Measurements from ENCODE around the gene PITPNM1.
A peak's percentile ranks its signal among the peaks of the same experiment; 100 is the strongest.

Gene PITPNM1

DNA sequence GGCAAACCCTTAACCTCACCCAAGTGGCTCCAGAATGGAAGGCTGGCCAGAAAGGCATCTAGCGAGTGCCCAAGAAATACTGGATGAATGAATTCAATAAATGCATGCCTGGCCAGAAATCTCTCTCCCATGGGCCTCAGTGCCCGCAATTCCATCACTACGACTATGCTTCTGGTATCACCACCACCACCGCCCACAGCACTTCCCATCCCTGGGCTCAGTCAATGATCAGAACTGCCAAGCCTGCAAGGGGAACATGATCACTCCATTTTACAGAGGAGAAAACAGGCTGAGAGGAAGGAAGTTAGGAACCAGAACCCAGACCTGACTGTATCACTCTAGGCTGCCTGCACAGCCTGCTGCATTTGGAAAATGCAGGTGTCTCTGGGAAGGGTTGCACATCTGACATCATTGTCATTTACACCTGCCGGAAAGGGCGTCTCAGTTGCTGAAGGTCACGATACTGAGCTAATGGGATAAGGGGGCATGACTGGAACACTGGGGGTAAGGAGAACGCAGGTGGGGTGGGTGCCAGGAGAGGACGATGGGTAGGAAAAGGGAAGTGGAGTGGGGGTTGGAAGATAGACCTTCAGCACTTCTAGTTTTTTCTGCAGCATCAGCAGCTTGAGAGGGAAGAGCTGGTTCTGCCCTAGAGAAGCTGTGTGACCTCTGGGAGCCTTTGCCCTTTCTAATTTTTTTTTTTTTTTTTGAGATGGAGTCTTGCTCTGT lies 55.9 kb downstream of the PITPNM1 start:
- H3K9me3 ChIP-seq (ENCODE audit: control insufficient read depth, low read length), result no peaks in the 10 kb centered on the region
- peaks cover 3% of the 10 kb centered on the region for H3K27me3 ChIP-seq (ENCODE audit: control insufficient read depth, insufficient read depth, low read length)
- peaks cover 15% of the 10 kb centered on the region for H3K4me1 ChIP-seq (ENCODE audit: control insufficient read depth, insufficient read depth, low read length)
- H3K36me3 ChIP-seq (ENCODE audit: control insufficient read depth, insufficient read depth, low read length), result no peaks in the 10 kb centered on the region
- H3K9ac ChIP-seq (ENCODE audit: low read length), result no peak overlapping the region
- H3K4me3 ChIP-seq (ENCODE audit: low read length), result no peak overlapping the region

DNA sequence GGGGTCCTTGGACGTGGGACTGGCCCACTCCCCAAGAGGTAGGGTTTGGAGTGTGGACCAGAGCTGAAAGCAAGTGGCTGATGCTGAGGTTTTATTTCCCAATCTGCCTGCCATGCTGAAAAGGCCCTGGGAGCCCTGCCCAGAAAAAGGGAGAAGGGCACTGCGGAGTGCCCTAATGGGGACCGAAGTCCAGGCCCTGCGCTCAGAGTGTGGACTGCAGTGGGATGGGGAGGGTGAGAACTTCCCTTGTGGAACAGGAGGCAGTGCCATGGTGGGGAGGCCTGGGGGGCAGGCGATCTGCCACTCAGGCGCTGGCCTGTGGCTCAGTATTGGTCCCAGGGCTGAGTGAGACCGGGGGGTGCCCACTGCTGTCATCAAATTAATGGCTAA lies 56.9 kb downstream of the PITPNM1 start:
- Histone ChIP-seq H3K27me3 (ENCODE audit: control insufficient read depth, insufficient read depth, low read length) (no peaks in the 10 kb centered on the region), H3K4me1 (ENCODE audit: control insufficient read depth, insufficient read depth, low read length) (peaks cover 21% of the 10 kb centered on the region), H3K4me3 (ENCODE audit: low read length) (no peak overlapping the region), H3K9ac (ENCODE audit: low read length) (no peak overlapping the region), H3K9me3 (ENCODE audit: control insufficient read depth, low read length) (no peaks in the 10 kb centered on the region), H3K36me3 (ENCODE audit: control insufficient read depth, insufficient read depth, low read length) (no peaks in the 10 kb centered on the region)

- H3K27me3 ChIP-seq (ENCODE audit: control insufficient read depth, insufficient read depth, low read length), result no peaks in the 10 kb centered on the region
- peaks cover 12% of the 10 kb centered on the region for H3K36me3 ChIP-seq (ENCODE audit: control insufficient read depth, insufficient read depth, low read length)
- H3K4me3 ChIP-seq (ENCODE audit: low read length), result no peak overlapping the region
- no peak overlapping the region for H3K9ac ChIP-seq (ENCODE audit: low read length)
- peaks cover 32% of the 10 kb centered on the region for H3K4me1 ChIP-seq (ENCODE audit: control insufficient read depth, insufficient read depth, low read length)
- H3K9me3 ChIP-seq (ENCODE audit: control insufficient read depth, low read length), result no peaks in the 10 kb centered on the region
Observed at GRCh38 chr11:67445515-67445914, 59.6 kb downstream of the PITPNM1 start.

GRCh38 chr11:67442504-67443404 lies 62.4 kb downstream of the PITPNM1 start:
- H3K27me3 ChIP-seq (ENCODE audit: control insufficient read depth, insufficient read depth, low read length), result no peaks in the 10 kb centered on the region
- no peaks in the 10 kb centered on the region for H3K9me3 ChIP-seq (ENCODE audit: control insufficient read depth, low read length)
- H3K4me3 ChIP-seq (ENCODE audit: low read length), result peak overlapping the region; percentile 61
- peak overlapping the region; percentile 91 for H3K9ac ChIP-seq (ENCODE audit: low read length)
- H3K36me3 ChIP-seq (ENCODE audit: control insufficient read depth, insufficient read depth, low read length), result peaks cover 26% of the 10 kb centered on the region
- H3K4me1 ChIP-seq (ENCODE audit: control insufficient read depth, insufficient read depth, low read length), result peaks cover 45% of the 10 kb centered on the region
